HG03066 (cell line): ENCODE results near the gene ARMC9.
"Not testable (repeated sequence)": the region's sequence is repeated elsewhere in the genome, so short reads cannot be mapped to it uniquely, and the experiment has no call there.

Source experiments
- ATAC-seq: cut with Tn5 transposase; IDR thresholded peaks from one replicate; pipeline ENCODE4 v1.9.1; 2021; ENCODE audit warnings: low read depth; ENCODE audit not compliant: unreplicated experiment

The ARMC9 gene

DNA sequence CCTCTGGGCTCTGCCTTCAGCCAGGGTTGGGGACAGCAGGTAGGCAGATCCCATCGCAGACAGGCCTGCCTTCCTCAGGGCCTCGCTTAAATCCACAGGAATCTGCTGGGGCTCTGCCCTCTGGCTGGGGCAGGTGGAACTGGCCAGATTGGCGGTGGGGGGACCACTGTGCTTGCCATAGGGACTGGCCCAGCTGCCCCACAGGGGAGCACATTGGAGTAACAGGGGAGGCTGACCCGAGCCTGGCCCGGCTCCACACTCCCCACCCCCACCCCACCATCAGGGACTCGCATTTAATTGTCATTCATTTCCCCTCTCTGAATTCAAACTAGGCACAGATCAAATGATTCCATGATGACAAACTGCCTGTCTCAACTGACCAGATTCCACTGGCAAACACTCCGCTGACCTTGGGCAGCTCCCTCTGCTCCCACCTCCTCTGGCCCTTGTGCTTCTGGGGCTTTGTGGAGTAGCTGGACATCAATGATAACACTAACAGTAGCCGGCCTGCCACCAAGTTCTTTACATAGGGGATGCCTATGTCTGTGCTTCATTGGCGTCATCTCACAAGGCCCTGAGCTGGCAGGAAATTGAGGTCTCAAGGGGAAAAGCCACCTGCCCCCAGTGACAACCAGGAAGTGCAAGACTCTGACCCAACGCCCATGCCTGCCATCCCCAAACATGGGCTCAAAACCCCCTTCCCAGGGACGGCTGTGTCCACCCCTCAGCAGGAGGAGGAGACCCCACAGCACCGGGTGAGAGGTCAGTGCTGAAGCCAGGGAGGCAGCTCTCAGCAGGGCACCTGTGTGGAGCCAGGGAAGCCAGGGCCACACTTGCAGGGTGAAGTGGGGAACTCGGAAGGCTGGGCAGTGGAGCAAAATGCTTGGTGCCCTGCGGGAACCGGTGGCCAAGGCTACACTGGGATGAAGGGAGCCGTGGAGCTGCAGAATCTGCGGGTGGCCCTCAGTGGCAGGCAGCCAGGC is 195.0 kb downstream of the ARMC9 start:
- peak; percentile 44 for ATAC-seq

DNA sequence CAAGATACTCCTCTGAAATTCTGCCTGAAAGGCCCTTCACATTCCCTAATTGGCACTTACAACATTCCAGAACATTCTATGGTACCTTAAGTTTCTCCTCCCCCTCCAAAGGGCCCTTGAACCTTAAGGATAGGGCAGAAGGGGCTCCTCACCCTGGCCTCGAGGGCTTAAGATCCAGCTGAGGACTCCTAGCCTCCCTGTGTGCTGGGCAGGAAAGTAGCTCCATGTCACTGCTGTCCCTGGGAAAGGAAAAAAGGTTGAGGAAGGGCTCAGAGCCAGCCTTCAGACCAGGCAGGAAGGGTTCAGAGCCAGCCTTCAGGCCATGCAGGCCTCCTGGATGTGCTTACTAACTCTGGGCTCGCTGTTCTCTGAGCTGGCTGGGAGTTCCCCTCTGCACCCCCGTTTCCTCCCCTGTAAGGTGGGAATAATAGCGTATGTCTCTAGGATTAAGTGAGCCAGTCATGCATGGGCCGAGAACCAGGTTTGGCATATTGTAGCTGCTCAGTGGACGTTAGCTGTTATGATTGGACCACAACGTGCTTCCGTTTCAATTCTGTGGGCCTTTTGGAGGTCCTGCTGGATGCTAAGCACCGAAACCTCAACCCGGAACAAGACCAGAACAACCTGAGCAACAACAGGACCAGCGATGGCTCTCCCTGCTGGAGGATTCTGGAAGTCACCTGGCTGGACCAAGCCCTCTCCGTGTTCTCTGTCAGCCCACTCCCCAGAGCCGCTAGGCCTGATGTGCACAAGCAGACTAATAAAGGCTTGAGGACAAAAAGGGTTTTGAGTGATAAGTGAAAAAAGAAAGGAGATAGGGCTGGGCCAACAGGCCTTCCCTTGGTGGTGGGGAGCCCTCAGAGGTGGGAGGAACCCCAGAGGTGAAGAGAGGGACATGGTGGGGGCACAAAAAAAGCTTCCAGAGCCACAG is 196.0 kb downstream of the ARMC9 start:
- ATAC-seq, result peak; percentile 52

GRCh38 chr2:231395188-231396057 is 197.0 kb downstream of the ARMC9 start, which contains the start of gene B3GNT7:
Gene B3GNT7 (plus strand): TSS chr2:231395710. CDS start chr2:231395804, 94 bp downstream.
- ATAC-seq, result peak; percentile 12

- ATAC-seq, result no peak
Observed at GRCh38 chr2:231396058-231396821, 197.8 kb downstream of the ARMC9 start.

GRCh38 chr2:231397011-231397927 is 198.8 kb downstream of the ARMC9 start:
- ATAC-seq, result no peak

GRCh38 chr2:231397928-231398294 is 199.5 kb downstream of the ARMC9 start:
- ATAC-seq, result no peak

DNA sequence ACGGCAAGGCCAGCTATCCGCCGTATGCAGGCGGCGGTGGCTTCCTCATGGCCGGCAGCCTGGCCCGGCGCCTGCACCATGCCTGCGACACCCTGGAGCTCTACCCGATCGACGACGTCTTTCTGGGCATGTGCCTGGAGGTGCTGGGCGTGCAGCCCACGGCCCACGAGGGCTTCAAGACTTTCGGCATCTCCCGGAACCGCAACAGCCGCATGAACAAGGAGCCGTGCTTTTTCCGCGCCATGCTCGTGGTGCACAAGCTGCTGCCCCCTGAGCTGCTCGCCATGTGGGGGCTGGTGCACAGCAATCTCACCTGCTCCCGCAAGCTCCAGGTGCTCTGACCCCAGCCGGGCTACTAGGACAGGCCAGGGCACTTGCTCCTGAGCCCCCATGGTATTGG is 200.2 kb downstream of the ARMC9 start:
- no peak for ATAC-seq

DNA sequence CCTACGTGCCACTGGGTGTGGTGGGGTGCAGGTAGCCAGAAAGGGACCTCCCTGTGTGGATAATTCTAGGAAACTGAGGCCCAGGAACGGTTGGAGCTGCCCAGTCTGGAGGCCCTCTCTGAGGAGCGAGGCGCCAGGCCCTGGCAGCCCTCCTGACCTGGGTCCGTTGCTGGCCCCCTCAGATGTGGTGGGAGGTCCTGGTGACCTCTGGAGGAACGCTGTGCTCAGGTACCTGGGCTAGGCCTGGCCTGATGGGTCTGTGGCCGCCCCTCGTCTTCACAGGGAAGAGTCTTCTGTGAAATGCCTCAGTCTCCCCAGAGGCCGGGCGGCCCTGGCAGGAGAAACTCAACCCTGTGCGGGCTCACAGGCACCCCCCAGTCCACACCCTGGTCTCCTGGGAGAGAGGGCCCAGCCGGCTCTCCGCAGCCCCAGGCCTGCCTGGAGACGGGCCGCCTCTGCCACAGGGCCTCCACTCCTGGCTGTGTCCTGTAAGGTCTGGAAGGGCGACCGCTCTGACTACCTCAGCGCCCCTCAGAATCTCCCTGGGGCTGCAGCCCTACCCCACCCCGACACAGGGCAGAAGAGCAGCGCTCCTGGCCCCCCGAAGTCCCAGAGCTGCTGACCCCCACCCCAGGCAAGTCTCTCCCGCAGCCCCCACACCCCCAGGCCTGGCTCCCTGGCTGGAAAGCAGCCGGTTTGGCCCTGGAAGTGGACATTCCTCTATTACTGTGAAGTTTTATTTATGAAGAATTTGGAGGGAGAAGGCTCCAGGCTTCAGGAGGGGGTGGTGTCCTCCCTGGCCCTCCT is 200.8 kb downstream of the ARMC9 start:
- ATAC-seq, result no peak

GRCh38 chr2:231399853-231400680 is 201.6 kb downstream of the ARMC9 start:
- no peak for ATAC-seq

DNA sequence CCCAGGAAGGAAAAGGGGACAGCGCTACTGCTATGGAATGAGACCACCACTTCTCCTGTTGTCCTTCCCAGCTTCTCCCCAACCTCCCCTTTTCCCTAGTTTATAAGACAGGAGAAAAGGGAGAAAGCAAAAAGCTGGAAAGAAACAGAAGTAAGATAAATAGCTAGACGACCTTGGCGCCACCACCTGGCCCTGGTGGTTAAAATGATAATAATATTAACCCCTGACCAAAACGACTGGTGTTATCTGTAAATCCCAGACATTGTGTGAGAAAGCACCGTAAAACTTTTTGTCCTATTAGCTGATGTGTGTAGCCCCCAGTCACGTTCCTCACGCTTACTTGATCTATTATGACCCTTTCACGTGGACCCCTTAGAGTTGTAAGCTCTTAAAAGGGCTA is 202.2 kb downstream of the ARMC9 start:
- not testable (repeated sequence) for ATAC-seq

GRCh38 chr2:231401101-231401500 is 202.7 kb downstream of the ARMC9 start:
- not testable (repeated sequence) for ATAC-seq

DNA sequence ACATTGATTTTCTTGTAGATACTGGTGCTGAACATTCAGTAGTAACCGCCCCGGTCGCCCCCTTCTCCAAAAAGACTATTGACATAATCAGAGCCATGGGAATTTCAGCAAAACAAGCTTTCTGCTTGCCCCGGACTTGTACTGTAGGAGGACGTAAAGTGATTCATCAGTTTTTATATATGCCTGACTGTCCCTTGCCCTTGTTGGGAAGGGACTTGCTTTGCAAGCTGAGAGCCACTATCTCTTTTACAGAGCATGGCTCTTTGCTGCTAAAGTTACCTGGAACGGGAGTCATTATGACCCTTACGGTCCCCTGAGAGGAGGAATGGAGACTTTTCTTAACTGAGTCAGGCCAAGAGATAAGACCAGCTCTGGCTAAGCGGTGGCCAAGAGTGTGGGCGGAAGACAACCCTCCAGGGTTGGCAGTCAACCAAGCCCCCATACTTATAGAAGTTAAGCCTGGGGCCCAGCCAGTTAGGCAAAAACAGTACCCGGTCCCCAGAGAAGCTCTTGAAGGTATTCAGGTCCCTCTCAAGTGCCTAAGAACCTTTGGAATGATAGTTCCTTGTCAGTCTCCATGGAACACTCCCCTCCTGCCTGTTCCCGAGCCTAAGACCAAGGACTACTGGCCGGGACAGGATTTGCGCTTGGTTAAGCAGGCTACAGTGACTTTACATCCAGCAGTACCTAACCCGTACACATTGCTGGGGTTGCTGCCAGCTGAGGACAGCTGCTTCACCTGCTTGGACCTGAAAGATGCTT is 205.2 kb downstream of the ARMC9 start:
- not testable (repeated sequence) for ATAC-seq

- not testable (repeated sequence) for ATAC-seq
Observed at GRCh38 chr2:231404183-231404578, 205.8 kb downstream of the ARMC9 start.

GRCh38 chr2:231405601-231406367 is 207.4 kb downstream of the ARMC9 start:
- not testable (repeated sequence) for ATAC-seq

GRCh38 chr2:231407686-231408085 is 209.3 kb downstream of the ARMC9 start:
- not testable (repeated sequence) for ATAC-seq
